Nephron progenitor cell (in vitro differentiated cells): ENCODE measurements around the gene TMEM253.

Experiments
- DNase-seq: peaks from one replicate; pipeline ENCODE4 v3.0.0; 2021
- H3K27ac Mint-ChIP-seq: 2 replicates; pipeline ENCODE4 v1.8.0; 2021; ENCODE audit warnings: mild to moderate bottlenecking, moderate library complexity, mixed read lengths
- H3K27me3 Mint-ChIP-seq: 2 replicates; pipeline ENCODE4 v1.8.0; 2021; ENCODE audit warnings: mild to moderate bottlenecking, low read depth, mixed read lengths; ENCODE audit not compliant: poor library complexity
- H3K36me3 Mint-ChIP-seq: 2 replicates; pipeline ENCODE4 v1.8.0; 2021; ENCODE audit warnings: low read depth, mixed read lengths
- H3K4me1 Mint-ChIP-seq: 2 replicates; pipeline ENCODE4 v1.8.0; 2021; ENCODE audit warnings: mixed read lengths
- H3K4me3 Mint-ChIP-seq: 2 replicates; pipeline ENCODE4 v1.8.0; 2021; ENCODE audit warnings: mild to moderate bottlenecking, moderate library complexity, mixed read lengths
- H3K9me3 Mint-ChIP-seq: 2 replicates; pipeline ENCODE4 v1.8.0; 2021; ENCODE audit warnings: mild to moderate bottlenecking, moderate library complexity, mixed read lengths
- TF ChIP-seq, protein P1 (sequence below): fragments of 200-600 bp; sonication (generic); IDR thresholded peaks from 2 replicates; pipeline ENCODE4 v1.5.0; 2021; ENCODE audit warnings: antibody characterized with exemption

Gene TMEM253

DNA sequence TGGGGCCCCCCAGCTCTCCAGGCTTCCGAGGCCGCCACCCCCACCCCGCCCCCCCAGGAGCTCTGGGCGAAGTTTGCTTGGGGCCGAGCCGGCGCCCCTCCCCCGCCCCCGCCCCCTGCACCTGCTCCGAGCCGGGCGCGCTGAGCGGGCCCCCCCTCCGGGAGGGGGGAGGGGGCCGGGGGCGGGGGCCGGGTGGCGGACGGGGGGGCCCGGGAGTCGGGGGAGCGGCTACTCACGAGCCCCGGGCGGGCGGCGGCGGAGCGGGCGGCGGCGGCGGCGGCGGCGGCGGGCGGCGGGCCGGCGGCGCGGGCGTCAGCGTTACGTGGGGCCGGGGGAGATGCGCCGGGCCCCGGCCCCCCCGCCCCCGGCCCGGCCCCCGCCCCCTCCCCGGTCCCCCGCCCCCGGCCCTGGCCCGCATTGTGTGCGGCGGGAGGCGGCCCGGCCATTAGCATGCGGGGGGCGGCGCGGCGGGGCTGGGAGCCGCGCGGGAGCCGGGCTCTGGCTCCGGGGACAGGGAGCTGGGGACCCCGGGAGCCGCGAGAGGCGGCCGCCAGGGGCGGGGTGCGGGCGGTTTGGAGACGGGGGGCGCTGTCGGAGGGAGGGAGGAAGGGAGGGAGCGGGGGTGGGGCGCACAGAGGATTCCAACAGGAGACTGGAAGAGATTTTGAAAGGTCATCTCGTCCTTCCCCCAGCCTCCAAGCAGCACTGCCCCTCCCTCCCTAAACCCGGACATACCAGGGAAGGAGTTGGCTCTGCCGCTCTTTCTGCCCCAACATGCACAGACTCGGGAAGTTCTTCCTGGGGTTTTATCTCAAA lies 2.6 kb upstream of the TMEM253 start, which contains the start of gene ZNF219:
ZNF219 (minus strand) TSS at position 580 of the 816 bp plus-strand sequence. CDS start 5,064 bp downstream, outside the sequence.
- Mint-ChIP-seq H3K4me3 (peak within 1 kb of the TSS; percentile 91), H3K4me1 (peaks cover 86% of the 10 kb centered on the region), H3K27me3 (no peaks in the 10 kb centered on the region), H3K36me3 (peaks cover 7% of the 10 kb centered on the region), H3K9me3 (no peaks in the 10 kb centered on the region), H3K27ac (peak within 1 kb of the TSS; percentile 91)
- DNase-seq, result peak; percentile 73
- TF ChIP-seq, protein P1, sequence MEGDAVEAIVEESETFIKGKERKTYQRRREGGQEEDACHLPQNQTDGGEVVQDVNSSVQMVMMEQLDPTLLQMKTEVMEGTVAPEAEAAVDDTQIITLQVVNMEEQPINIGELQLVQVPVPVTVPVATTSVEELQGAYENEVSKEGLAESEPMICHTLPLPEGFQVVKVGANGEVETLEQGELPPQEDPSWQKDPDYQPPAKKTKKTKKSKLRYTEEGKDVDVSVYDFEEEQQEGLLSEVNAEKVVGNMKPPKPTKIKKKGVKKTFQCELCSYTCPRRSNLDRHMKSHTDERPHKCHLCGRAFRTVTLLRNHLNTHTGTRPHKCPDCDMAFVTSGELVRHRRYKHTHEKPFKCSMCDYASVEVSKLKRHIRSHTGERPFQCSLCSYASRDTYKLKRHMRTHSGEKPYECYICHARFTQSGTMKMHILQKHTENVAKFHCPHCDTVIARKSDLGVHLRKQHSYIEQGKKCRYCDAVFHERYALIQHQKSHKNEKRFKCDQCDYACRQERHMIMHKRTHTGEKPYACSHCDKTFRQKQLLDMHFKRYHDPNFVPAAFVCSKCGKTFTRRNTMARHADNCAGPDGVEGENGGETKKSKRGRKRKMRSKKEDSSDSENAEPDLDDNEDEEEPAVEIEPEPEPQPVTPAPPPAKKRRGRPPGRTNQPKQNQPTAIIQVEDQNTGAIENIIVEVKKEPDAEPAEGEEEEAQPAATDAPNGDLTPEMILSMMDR, result no peak

DNA sequence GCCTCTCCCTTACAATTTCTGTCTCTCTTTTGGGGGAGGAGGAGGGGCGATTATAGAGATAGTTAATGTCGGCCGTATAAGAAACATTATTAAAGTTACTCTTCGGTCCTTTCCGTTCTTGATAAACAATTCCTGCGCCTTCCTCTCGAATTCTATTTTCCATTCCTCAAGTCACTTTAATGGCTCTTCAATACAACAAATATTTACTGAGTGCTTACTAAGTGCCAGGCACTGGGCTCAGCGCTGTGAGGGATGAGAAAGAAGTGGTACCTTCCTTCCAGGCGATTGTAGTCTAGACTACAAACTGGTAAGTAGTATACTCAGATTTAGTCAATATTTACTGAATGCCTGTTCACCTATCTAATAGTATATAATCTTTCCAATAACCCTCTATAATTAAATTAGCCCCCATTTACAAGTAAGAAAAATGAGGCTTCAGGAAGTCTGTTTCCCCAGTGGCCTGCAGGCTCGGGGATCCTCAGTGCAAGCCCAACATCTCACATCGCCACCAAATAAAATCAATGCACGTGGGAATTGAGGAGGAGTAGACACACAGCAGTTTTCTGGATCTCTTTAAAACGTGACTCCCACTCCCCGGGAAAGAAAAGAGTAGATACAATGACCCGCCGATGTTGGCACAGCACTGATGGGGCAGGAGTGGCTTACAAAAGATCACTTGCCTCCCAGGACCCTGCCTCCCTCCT lies 1.8 kb upstream of the TMEM253 start:
- DNase-seq, result no peak

DNA sequence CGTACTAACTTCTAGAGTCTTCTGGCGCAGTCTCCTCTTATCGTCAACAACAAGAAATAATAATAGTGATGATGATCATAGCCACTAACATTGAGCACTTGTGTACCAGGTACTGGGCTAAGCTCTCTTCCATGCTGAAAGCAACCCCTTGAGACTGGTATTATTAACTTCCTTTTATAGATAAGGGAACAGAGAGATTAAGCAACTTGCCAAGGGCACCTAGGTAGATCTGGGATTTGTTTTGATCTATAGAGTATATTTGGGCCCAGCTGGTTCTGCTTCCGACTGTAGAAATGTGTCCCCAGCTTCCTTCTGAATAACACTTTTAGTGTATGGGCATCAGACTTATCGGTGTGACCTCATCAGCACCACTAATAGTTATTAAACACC lies 1.3 kb upstream of the TMEM253 start:
- Mint-ChIP-seq H3K27me3 (no peaks in the 10 kb centered on the region), H3K4me3 (peak overlapping the region; percentile 91), H3K36me3 (no peaks in the 10 kb centered on the region), H3K27ac (peak overlapping the region; percentile 91), H3K4me1 (peaks cover 81% of the 10 kb centered on the region), H3K9me3 (no peaks in the 10 kb centered on the region)
- DNase-seq, result no peak
- TF ChIP-seq, protein P1, result no peak

More for the DNA sequence above, 1.8 kb upstream of the TMEM253 start:
- peaks cover 82% of the 10 kb centered on the region for H3K4me1 Mint-ChIP-seq
- peak overlapping the region; percentile 91 for H3K4me3 Mint-ChIP-seq
- H3K36me3 Mint-ChIP-seq, result no peaks in the 10 kb centered on the region
- H3K27ac Mint-ChIP-seq, result peak overlapping the region; percentile 91
- no peaks in the 10 kb centered on the region for H3K9me3 Mint-ChIP-seq
- TF ChIP-seq, protein P1, result no peak
- no peaks in the 10 kb centered on the region for H3K27me3 Mint-ChIP-seq

DNA sequence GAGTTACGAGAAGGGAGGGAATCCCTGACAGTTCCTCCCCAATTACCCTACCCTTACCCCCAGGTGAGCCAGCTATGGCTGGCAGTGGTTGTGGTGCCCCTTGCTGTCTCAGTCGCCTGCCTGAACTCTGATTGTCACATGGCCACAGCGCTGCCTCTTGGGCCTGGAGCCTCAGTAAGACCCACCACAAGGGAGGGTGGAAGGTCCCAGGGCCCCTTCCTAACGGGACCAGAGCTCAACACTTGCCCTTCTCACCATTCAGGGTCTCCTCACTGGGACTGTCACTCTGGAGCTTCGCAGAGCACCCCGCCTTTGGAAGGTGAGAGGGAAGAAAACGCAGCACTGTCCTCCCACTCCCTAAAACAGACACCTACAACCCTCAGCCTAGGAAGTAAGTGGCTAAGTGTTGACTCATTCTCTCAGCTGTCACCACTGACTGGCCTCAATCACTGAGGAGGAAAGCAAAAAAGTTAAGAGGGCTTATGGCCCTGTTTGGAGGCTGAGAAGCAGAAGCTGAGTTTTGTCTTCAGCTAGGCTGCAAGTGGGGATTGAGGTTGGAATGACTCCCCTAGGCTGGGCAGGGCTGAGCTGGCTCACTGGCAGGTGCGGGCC lies 1.0 kb downstream of the TMEM253 start:
- TF ChIP-seq, protein P1, result no peak
- no peaks in the 10 kb centered on the region for H3K9me3 Mint-ChIP-seq
- peaks cover 78% of the 10 kb centered on the region for H3K4me1 Mint-ChIP-seq
- no peaks in the 10 kb centered on the region for H3K27me3 Mint-ChIP-seq
- peak overlapping the region; percentile 88 for H3K27ac Mint-ChIP-seq
- no peaks in the 10 kb centered on the region for H3K36me3 Mint-ChIP-seq
- H3K4me3 Mint-ChIP-seq, result peak overlapping the region; percentile 89
- no peak for DNase-seq

DNA sequence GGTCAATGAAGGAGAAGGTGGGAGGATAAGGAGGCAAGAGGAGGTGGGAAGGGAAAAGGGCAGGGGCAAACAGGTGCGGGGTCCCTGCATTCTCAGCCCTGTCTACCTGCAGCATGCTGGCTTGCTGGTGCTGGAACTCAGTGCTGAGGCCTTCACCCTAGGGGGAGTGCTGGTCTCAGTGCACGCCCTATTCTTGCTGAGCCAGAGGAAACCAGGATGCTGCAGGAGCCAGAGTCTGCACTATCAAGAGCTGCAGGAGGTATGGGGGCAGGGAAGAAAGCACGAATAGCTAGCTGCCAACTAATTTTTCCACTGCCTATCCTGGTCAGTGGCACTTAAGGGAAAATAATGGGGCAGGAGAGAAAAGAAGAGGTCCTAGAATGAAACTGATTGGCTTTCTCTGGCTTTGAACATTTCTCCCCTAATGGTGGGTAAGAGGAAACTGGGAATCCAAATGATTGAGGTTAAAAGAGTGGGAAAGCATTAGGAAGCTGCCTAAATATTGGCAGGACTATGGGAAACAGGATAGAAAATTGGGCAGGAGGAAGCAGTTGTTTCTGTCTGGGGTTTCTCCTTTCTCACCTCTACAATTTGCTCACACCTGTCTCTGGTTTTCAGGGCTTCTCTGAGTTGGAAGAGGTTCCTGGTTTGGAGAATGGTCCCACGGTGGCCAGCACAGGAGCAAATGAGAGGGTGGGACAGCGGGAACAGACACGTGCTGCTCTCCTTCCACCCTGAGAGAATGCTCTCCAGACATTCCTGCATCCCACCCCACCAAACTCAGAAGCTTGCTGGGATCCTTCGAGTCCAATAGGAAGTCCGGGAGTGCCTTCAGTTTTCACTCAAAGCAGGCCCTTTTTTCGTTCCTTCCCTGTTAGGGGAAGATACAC lies 1.9 kb downstream of the TMEM253 start:
- TF ChIP-seq, protein P1, result no peak
- Mint-ChIP-seq H3K36me3 (no peaks in the 10 kb centered on the region), H3K9me3 (no peaks in the 10 kb centered on the region), H3K27me3 (no peaks in the 10 kb centered on the region), H3K4me3 (peak overlapping the region; percentile 89), H3K27ac (peak overlapping the region; percentile 88), H3K4me1 (peaks cover 81% of the 10 kb centered on the region)
- DNase-seq, result no peak
